Measurements from ENCODE around the gene PTPRT. TPM values are rescaled to one million over a fixed set of nuclear protein-coding genes. Genes with fewer than 3 reads are reported as not detected.

PTPRT gene
- total and polyA plus RNA-seq, 12 donors = 0.05 to 0.34 (median 0.16) TPM; not detected in 1

DNA sequence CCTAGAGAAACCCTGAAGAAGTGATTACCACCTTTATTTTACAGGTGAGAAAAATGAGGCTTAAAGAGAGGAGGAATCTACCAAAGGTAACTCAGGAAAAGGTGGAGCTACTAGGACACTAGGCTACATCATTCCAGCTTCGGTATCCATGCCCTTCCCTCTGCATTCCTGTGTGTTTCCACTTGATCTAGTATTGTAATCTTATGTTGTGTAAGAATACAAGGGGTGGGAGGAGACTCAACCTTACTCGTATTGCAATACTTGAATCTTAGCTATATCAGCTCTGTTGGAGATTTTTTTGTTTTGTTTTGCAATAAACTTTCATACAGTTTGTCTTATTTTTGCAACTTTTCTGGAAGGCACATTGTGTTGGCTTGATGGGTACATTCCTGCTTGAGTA is 742.4 kb downstream of the PTPRT start:
- Histone ChIP-seq H3K27me3 (no peaks in the 10 kb centered on the region), H3K9me3 (replicated peaks in 1 of 3) (no peaks in the 10 kb centered on the region), H3K4me1 (replicated peaks in 1 of 2) (no peaks in the 10 kb centered on the region), H3K36me3 (replicated peaks in 1 of 2) (no peaks in the 10 kb centered on the region), H3K4me3 (no peak overlapping the region), H3K27ac (no peak overlapping the region)
- TF ChIP-seq, protein P1, sequence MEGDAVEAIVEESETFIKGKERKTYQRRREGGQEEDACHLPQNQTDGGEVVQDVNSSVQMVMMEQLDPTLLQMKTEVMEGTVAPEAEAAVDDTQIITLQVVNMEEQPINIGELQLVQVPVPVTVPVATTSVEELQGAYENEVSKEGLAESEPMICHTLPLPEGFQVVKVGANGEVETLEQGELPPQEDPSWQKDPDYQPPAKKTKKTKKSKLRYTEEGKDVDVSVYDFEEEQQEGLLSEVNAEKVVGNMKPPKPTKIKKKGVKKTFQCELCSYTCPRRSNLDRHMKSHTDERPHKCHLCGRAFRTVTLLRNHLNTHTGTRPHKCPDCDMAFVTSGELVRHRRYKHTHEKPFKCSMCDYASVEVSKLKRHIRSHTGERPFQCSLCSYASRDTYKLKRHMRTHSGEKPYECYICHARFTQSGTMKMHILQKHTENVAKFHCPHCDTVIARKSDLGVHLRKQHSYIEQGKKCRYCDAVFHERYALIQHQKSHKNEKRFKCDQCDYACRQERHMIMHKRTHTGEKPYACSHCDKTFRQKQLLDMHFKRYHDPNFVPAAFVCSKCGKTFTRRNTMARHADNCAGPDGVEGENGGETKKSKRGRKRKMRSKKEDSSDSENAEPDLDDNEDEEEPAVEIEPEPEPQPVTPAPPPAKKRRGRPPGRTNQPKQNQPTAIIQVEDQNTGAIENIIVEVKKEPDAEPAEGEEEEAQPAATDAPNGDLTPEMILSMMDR (IDR thresholded peaks at IDR 0.05) = no peak
- no peak for TF ChIP-seq POLR2A (IDR thresholded peaks at IDR 0.05)
- 70 to 79% (median 72%) methylated on average over 2 of the region's 2 CpGs for WGBS, 4 donors
- intact Hi-C loops (cut with DNase I) = no loop called here
- DNase-seq = no peak

GRCh38 chr20:42444799-42445198 is 744.9 kb downstream of the PTPRT start:
- no peaks in the 10 kb centered on the region for H3K36me3 ChIP-seq (replicated peaks in 1 of 2)
- TF ChIP-seq, protein P1 (IDR thresholded peaks at IDR 0.05) = no peak
- TF ChIP-seq POLR2A (IDR thresholded peaks at IDR 0.05) = no peak
- intact Hi-C loops (cut with DNase I) = no loop called here
- no peak for DNase-seq
- no peaks in the 10 kb centered on the region for H3K9me3 ChIP-seq (replicated peaks in 1 of 3)
- no peaks in the 10 kb centered on the region for H3K4me1 ChIP-seq (replicated peaks in 1 of 2)
- no peak overlapping the region for H3K27ac ChIP-seq
- WGBS, 4 donors = 61 to 96% (median 92%) methylated on average over 3 of the region's 3 CpGs
- no peaks in the 10 kb centered on the region for H3K27me3 ChIP-seq
- H3K4me3 ChIP-seq = no peak overlapping the region

DNA sequence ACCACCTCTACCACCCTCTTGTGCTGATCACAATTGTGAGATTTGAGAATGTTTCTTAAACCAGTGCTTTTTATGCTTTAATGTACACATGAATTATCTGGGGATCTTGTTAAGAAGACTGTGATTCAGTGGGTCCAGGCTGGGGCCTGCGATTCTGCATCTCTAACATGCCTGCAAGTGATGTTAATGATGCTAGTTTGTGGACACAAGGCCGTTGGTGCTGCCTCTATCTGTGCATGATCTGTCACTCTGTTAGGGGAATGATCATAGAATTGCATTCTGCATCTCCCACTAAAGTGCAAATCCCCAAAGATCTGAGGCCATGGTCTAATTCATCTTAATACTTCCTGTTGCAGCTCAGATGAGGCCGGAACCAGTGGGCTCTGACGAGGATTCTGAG is 746.5 kb downstream of the PTPRT start:
- TF ChIP-seq POLR2A (IDR thresholded peaks at IDR 0.05) = no peak
- TF ChIP-seq, protein P1 (IDR thresholded peaks at IDR 0.05) = no peak
- no peak overlapping the region for H3K27ac ChIP-seq
- intact Hi-C loops (cut with DNase I) = no loop called here
- no peaks in the 10 kb centered on the region for H3K36me3 ChIP-seq (replicated peaks in 1 of 2)
- no peaks in the 10 kb centered on the region for H3K4me1 ChIP-seq (replicated peaks in 1 of 2)
- no peak for DNase-seq
- H3K27me3 ChIP-seq = no peaks in the 10 kb centered on the region
- H3K9me3 ChIP-seq (replicated peaks in 1 of 3) = no peaks in the 10 kb centered on the region
- WGBS, 4 donors = 74 to 90% (median 79%) methylated on average over 4 of the region's 4 CpGs
- H3K4me3 ChIP-seq = no peak overlapping the region

DNA sequence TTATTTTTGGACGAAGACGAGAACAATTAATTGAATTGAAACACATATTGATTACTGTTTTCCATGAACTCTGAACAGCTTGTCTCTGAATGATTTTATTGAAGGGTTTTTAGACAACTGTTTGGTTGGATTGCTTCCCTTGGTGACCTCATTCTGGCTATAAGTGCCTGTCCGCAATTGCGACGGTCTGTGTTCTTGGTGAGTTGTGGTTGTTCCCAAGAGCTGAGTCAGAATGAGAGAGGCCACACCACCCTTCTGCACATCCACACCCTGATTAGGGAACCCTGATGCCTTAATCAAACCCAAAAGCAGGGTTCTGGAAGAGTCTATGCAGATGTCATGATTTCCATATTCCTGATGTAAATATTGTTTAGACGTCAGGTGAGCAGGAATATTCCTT is 747.0 kb downstream of the PTPRT start:
- Histone ChIP-seq H3K4me1 (replicated peaks in 1 of 2) (no peaks in the 10 kb centered on the region), H3K9me3 (replicated peaks in 1 of 3) (no peaks in the 10 kb centered on the region), H3K36me3 (replicated peaks in 1 of 2) (no peaks in the 10 kb centered on the region), H3K4me3 (no peak overlapping the region), H3K27me3 (no peaks in the 10 kb centered on the region), H3K27ac (no peak overlapping the region)
- WGBS, 4 donors = 73 to 82% (median 77%) methylated on average over 6 of the region's 6 CpGs
- intact Hi-C loops (cut with DNase I) = no loop called here
- DNase-seq = no peak
- no peak for TF ChIP-seq POLR2A (IDR thresholded peaks at IDR 0.05)
- TF ChIP-seq, protein P1 (IDR thresholded peaks at IDR 0.05) = no peak
